HG02798 (cell line): ENCODE results near the gene UBR3.

ENCODE experiments used
- ATAC-seq: cut with Tn5 transposase; IDR thresholded peaks from one replicate; pipeline ENCODE4 v1.9.1; 2021; ENCODE audit warnings: mild to moderate bottlenecking; ENCODE audit not compliant: unreplicated experiment, poor library complexity

Gene UBR3

GRCh38 chr2:170030040-170030439 is 202.8 kb downstream of the UBR3 start:
- no peak for ATAC-seq

GRCh38 chr2:170031288-170031687 is 204.0 kb downstream of the UBR3 start:
- no peak for ATAC-seq

- ATAC-seq = no peak
Measured at GRCh38 chr2:170034596-170034995, 207.3 kb downstream of the UBR3 start.

GRCh38 chr2:170038734-170039133 is 211.5 kb downstream of the UBR3 start:
- ATAC-seq = no peak

- ATAC-seq = no peak
Measured at GRCh38 chr2:170039401-170040172, 212.3 kb downstream of the UBR3 start.

- ATAC-seq = no peak
Measured at GRCh38 chr2:170044751-170045478, 217.7 kb downstream of the UBR3 start.

- ATAC-seq = no peak
Measured at GRCh38 chr2:170047331-170048065, 220.2 kb downstream of the UBR3 start.

- ATAC-seq = no peak
Measured at GRCh38 chr2:170052151-170052550, 224.9 kb downstream of the UBR3 start.

- no peak for ATAC-seq
Measured at GRCh38 chr2:170054997-170055396, 227.7 kb downstream of the UBR3 start.

GRCh38 chr2:170056900-170057299 is 229.6 kb downstream of the UBR3 start:
- no peak for ATAC-seq

GRCh38 chr2:170063456-170064235 is 236.4 kb downstream of the UBR3 start:
- no peak for ATAC-seq

- no peak for ATAC-seq
Measured at GRCh38 chr2:170070778-170071177, 243.5 kb downstream of the UBR3 start.

- no peak for ATAC-seq
Measured at GRCh38 chr2:170073288-170073687, 246.0 kb downstream of the UBR3 start.

- ATAC-seq = no peak
Measured at GRCh38 chr2:170076189-170076588, 248.9 kb downstream of the UBR3 start.

- no peak for ATAC-seq
Measured at GRCh38 chr2:170077830-170078569, 250.7 kb downstream of the UBR3 start.

GRCh38 chr2:170084820-170085491 is 257.7 kb downstream of the UBR3 start:
- ATAC-seq = no peak

- no peak for ATAC-seq
Measured at GRCh38 chr2:170086117-170086688, 258.9 kb downstream of the UBR3 start.

- ATAC-seq = no peak
Measured at GRCh38 chr2:170086751-170087412, 259.6 kb downstream of the UBR3 start.
